Measurements from ENCODE around the gene AQP1.

Gene AQP1

GRCh38 chr7:30912021-30912730 lies 523 bp downstream of the AQP1 start:
- Mint-ChIP-seq H3K27me3 (ENCODE audit: low read depth, poor library complexity) (peaks cover 15% of the 10 kb centered on the region), H3K9me3 (no peaks in the 10 kb centered on the region)

GRCh38 chr7:30912731-30912985 lies 1.0 kb downstream of the AQP1 start:
- Mint-ChIP-seq H3K4me3 (no peak overlapping the region), H3K9me3 (no peaks in the 10 kb centered on the region), H3K27me3 (ENCODE audit: low read depth, poor library complexity) (peaks cover 15% of the 10 kb centered on the region), H3K36me3 (ENCODE audit: low read depth) (no peaks in the 10 kb centered on the region), H3K27ac (no peak overlapping the region), H3K4me1 (peaks cover 37% of the 10 kb centered on the region)
- DNase-seq = no peak
- no peak for TF ChIP-seq CTCF (IDR thresholded peaks at IDR 0.05)

More at GRCh38 chr7:30912021-30912730, 523 bp downstream of the AQP1 start:
- Mint-ChIP-seq H3K4me1 (peaks cover 33% of the 10 kb centered on the region), H3K4me3 (no peak overlapping the region), H3K36me3 (ENCODE audit: low read depth) (no peaks in the 10 kb centered on the region), H3K27ac (no peak overlapping the region)
- no peak for DNase-seq
- TF ChIP-seq CTCF (IDR thresholded peaks at IDR 0.05) = no peak

GRCh38 chr7:30912986-30913811 lies 1.5 kb downstream of the AQP1 start:
- peaks cover 37% of the 10 kb centered on the region for H3K4me1 Mint-ChIP-seq
- H3K27ac Mint-ChIP-seq = no peak overlapping the region
- DNase-seq = no peak
- H3K9me3 Mint-ChIP-seq = no peaks in the 10 kb centered on the region
- no peak for TF ChIP-seq CTCF (IDR thresholded peaks at IDR 0.05)
- peaks cover 15% of the 10 kb centered on the region for H3K27me3 Mint-ChIP-seq (ENCODE audit: low read depth, poor library complexity)
- no peak overlapping the region for H3K4me3 Mint-ChIP-seq
- no peaks in the 10 kb centered on the region for H3K36me3 Mint-ChIP-seq (ENCODE audit: low read depth)

- no peak overlapping the region for H3K4me3 Mint-ChIP-seq
- TF ChIP-seq CTCF (IDR thresholded peaks at IDR 0.05) = no peak
- no peak overlapping the region for H3K27ac Mint-ChIP-seq
- H3K4me1 Mint-ChIP-seq = peaks cover 37% of the 10 kb centered on the region
- H3K36me3 Mint-ChIP-seq (ENCODE audit: low read depth) = no peaks in the 10 kb centered on the region
- H3K9me3 Mint-ChIP-seq = no peaks in the 10 kb centered on the region
- H3K27me3 Mint-ChIP-seq (ENCODE audit: low read depth, poor library complexity) = peaks cover 15% of the 10 kb centered on the region
- no peak for DNase-seq
Measured at GRCh38 chr7:30913821-30914515, 2.3 kb downstream of the AQP1 start.

- H3K4me3 Mint-ChIP-seq = no peak overlapping the region
- no peak for TF ChIP-seq CTCF (IDR thresholded peaks at IDR 0.05)
- no peak for DNase-seq
- peaks cover 39% of the 10 kb centered on the region for H3K4me1 Mint-ChIP-seq
- H3K27me3 Mint-ChIP-seq (ENCODE audit: low read depth, poor library complexity) = peaks cover 15% of the 10 kb centered on the region
- no peaks in the 10 kb centered on the region for H3K36me3 Mint-ChIP-seq (ENCODE audit: low read depth)
- no peak overlapping the region for H3K27ac Mint-ChIP-seq
- no peaks in the 10 kb centered on the region for H3K9me3 Mint-ChIP-seq
Measured at GRCh38 chr7:30914596-30914995, 2.9 kb downstream of the AQP1 start.
